ENCODE data around the gene INO80.
"Not testable (repeated sequence)": the region's sequence is repeated elsewhere in the genome, so short reads cannot be mapped to it uniquely, and the experiment has no call there.

Gene INO80, protein sequence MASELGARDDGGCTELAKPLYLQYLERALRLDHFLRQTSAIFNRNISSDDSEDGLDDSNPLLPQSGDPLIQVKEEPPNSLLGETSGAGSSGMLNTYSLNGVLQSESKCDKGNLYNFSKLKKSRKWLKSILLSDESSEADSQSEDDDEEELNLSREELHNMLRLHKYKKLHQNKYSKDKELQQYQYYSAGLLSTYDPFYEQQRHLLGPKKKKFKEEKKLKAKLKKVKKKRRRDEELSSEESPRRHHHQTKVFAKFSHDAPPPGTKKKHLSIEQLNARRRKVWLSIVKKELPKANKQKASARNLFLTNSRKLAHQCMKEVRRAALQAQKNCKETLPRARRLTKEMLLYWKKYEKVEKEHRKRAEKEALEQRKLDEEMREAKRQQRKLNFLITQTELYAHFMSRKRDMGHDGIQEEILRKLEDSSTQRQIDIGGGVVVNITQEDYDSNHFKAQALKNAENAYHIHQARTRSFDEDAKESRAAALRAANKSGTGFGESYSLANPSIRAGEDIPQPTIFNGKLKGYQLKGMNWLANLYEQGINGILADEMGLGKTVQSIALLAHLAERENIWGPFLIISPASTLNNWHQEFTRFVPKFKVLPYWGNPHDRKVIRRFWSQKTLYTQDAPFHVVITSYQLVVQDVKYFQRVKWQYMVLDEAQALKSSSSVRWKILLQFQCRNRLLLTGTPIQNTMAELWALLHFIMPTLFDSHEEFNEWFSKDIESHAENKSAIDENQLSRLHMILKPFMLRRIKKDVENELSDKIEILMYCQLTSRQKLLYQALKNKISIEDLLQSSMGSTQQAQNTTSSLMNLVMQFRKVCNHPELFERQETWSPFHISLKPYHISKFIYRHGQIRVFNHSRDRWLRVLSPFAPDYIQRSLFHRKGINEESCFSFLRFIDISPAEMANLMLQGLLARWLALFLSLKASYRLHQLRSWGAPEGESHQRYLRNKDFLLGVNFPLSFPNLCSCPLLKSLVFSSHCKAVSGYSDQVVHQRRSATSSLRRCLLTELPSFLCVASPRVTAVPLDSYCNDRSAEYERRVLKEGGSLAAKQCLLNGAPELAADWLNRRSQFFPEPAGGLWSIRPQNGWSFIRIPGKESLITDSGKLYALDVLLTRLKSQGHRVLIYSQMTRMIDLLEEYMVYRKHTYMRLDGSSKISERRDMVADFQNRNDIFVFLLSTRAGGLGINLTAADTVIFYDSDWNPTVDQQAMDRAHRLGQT (N-terminal part only)

DNA sequence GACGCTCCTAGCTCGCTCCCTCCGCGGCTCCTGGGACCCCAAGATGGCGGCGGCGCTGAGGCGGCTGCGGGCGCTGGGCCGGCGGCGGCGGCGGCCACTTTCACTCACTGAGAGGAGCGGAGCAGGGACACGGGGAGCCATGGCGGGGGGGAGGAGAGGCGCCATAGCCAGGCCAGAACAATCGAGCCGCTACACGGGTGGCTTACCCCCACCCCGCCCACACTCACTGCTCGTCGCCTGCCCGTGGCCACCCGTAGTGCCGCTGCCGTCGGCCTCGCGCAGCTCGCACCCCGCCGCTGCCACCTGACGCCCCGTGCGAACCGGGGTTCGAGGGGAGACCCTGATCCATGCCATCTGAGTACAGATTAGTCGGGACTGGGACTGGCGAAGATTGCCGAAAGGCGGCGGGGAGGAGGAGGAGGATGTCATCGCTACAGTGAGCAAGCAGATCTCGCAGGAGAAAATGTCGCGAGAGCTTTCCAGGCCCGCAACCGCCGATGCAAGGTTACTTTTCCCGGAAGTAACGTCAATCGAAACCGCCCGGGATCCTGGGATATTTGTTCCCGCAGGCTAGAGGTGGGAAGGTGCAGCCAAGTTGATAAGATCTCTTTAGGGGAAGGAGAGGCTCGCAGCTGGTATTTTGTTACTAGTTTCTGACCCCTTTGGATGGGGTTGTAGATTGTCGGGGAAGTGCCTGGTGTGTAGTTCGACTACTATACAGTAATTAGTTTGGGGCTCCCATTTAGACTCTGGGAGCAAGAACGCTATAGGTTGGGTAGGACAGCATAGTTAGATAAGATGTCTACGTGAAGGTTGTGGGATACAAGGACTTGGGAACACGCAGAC, at the start of gene INO80:
INO80 (minus strand) TSS at position 165 of the 846 bp plus-strand sequence. CDS start 19,970 bp downstream, outside the sequence.
- DNase-seq, result peak; percentile 94

DNA sequence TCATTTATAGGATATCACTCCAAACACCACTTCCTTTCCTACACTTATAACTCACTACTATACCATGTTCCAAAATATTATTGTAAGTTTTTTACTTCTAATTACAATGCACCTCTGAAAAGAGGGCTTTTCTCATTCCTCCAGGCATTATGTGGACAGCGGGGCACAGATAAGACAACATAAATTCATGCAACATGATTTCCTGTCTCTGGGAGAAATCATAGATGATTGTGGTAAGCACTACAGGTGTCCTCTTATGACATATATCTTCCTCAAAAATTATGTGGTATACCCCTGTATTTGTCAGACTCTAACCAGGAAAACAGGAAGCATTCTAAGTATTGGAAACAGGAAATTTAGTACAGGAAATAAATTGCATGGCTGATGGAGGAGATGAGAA, 45.7 kb upstream of the INO80 start:
- no peak for DNase-seq

DNA sequence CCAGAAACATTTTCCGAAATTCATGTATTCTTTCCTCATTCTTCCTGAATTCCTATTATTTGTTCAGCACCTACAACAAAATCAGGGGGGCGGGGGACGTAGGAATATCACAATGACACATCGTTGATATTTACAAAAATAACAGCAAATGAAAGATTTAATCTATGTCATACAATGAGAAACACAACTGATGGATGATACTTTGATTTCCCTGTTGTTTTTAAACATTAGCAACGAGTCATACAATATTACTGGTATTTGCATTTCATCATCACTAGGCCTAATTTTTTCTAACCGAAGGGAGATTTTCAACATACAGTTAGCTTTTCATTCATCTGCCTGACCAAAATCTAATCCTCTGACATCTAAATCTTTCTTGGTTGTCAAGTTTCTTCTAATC, 45.3 kb upstream of the INO80 start:
- DNase-seq, result no peak

DNA sequence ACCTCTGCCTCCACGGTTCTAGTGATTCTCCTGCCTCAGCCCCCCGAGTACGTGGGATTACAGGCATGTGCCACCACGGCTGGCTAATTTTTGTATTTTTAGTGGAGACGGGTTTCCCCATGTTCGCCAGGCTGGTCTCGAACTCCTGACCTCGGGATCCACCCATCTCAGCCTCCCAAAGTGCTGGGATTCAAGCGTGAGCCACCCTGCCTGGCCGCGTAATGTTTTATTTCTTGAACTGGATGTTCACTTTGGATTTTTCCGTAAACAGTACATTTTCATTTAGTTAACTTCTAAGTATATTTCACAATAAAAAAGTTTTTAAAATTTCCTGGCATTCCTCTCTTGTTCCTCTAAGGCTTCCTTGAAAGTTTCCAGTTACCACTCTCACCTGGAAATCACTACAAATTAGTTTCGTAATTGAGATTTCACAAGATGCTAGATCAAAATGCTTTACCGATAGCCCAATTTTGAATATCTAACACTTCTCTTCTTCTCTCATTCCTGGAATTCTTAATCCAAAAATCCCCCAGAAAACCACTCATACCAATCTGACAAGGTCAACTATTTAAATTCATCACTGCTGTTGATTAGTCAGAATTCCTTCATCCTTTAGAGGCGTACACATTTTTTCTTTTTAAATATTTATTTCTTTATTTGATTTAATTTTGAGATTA, 44.7 kb upstream of the INO80 start:
- no peak for DNase-seq

DNA sequence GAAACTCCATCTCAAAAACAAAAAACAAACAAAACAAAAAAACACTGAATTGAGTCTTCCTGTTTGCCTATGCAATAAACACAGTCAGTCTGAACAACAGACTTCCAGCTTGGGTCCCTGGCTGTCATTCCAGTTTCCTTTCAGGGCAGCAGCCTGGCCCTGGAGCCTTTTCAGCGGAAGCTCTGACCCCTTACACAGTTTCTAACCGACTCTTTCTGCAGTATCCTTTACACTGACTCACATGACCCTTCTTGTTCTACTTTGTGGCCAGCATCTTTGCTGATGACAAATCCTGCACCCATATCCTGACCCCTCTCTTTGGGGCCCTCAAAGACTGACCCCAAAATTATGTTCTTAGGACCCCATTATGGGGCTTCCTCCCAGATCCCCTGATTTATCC, 38.3 kb upstream of the INO80 start:
- no peak for DNase-seq

DNA sequence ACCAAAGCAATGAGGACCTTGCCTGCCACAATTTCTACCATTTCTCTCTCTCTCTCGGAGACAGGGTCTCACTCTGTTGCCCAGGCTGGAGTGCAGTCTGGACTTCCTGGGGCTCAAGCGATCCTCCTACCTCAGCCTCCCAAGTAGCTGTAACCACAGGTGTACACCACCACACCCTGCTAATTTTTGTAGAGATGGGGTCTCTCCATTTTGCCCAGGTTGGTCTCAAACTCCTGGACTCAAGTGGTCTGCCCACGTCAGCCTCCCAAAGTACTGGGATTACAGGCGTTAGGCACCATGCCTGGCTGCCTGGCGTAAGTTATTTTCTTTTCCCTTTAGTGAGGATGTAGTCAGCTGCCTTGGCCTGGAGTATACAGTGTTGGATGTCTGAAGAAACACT, 37.7 kb upstream of the INO80 start:
- no peak for DNase-seq

DNA sequence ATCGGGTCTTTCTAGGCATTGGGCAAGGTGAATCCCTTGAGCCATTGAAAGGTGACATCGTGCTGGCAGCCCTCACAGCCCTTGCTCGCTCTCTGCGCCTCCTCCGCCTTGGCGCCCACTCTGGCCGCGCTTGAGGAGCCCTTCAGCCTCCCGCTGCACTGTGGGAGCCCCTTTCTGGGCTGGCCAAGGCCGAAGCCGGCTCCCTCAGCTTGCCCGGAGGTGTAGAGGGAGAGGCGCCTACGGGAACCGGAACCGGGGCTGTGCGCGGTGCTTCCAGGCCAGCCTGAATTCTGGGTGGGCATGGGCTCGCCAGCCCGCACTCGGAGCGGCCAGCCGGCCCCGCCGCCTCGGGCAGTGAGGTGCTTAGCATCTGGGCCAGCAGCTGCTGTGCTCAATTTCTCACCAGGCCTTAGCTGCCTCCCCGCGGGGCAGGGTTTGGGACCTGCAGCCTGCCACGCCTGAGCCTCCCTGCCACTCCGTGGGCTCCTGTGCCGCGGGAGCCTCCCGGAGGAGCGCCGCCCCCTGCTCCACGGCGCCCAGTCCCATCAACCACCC, 35.4 kb upstream of the INO80 start:
- DNase-seq, result no peak

DNA sequence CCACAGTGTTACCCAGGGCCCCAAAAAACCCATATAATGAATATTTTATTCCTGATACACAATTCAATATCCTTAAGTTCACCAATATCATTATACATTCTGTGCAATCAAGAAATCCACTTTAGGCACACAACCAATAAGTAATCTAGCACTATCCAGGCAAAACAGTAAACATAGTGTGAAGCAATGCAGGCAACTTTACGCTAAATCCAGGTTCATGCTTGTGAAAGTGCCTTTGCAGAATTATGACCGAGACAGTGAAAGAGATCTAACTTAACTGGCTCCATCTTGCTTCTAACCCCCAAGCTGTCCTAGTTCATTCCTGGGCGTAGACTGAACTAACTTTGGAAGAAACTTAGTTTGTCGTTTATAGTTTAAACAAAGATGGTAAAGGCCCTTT, 34.2 kb upstream of the INO80 start:
- no peak for DNase-seq

DNA sequence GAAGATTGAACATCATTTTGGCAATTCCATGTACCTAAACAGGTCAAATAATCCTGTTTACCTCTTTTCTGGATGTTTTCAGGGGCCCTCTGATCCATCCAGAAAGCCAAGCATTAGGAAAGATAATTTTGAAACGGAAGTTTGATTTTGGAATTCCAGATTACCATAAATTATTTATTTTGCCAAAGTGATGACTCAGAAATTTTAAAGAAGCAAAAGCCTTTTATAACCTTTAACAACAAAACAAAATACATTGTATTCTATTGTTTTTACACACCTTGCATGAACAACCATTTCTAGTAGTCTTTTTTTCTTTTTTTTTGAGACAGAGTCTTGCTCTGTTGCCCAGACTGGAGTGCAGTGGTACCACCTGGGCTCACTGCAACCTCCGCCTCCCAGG, 32.0 kb upstream of the INO80 start:
- no peak for DNase-seq

DNA sequence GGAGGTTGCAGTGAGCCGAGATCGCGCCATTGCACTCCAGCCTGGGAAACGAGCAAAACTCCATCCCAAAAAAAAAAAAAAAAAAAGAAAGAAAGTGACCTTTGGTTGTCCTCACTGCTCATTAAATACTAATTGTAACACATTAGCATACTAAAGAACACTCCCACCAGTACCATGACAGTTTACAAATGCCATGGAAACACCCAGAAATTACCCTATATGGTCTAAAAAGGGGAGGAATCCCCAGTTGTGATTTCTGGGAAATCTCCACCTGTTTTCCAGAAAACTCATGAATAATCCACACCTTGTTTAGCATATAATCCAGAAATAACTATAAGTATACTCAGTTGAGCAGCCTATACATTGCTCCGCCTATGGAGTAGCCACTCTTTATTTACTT, 23.5 kb upstream of the INO80 start:
- no peak for DNase-seq

DNA sequence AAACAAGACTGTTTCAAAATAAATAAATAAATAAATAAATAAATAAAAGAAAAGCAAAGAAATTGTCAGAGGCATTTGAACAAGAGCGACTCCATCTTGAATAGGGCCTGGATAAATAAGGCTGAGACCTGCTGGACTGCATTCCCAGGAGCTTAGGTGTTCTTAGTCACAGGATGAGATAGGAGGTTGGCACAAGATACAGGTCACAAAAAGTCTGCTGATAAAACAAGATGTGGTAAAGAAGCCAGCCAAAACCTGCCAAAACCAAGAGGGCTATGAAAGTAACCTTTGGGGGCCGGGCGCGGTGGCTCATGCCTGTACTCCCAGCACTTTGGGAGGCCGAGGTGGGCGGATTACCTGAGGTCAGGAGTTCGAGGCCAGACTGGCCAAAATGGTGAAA, 23.0 kb upstream of the INO80 start:
- not testable (repeated sequence) for DNase-seq

DNA sequence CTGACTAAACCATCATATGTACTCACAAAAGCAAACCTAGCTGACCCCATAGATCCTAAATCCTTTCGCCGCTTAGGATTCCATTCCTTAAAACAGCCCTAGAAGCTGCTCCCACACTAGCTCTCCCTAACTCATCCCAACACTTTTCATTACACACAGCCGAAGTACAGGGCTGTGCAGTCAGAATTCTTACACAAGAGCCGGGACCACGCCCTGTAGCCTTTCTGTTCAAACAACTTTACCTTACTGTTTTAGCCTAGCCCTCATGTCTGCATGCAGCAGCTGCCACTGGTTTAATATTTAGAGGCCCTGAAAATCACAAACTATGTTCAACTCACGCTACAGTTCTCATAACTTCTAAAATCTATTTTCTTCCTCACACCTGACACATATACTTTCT, 19.5 kb upstream of the INO80 start:
- not testable (repeated sequence) for DNase-seq

DNA sequence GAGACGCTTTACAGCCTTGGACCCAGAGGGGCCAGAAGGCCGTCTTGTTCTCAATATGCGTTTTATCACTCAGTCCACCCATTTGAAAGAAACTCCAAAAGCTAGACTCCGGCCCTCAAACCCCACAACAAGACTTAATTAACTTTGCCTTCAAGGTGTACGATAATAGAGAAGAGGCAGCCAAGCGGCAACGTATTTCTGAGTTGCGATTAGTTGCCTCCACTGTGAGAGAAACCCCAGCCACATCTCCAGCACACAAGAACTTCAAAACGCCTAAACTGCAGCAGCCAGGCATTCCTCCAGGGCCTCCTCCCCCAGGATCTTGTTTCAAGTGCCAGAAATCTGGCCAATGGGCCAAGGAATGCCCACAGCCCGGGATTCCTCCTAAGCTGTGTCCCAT, 17.4 kb upstream of the INO80 start:
- no peak for DNase-seq

DNA sequence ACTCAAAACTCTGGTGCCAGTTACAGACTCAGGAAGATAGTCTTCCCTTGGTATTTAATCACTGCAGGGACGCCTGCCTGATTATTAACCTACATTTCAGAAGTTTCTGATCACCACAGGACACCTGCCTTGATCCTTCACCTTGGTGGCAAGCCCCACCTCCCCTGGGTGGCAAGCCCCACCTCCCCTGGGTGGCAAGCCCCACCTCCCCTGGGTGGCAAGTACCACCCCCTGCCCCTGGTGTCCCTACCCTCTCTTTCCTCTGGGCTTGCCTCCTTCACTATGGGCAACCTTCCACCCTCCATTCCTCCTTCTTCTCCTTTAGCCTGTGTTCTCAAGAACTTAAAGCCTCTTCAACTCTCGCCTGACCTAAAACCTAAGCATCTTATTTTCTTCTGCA, 16.0 kb upstream of the INO80 start:
- not testable (repeated sequence) for DNase-seq

DNA sequence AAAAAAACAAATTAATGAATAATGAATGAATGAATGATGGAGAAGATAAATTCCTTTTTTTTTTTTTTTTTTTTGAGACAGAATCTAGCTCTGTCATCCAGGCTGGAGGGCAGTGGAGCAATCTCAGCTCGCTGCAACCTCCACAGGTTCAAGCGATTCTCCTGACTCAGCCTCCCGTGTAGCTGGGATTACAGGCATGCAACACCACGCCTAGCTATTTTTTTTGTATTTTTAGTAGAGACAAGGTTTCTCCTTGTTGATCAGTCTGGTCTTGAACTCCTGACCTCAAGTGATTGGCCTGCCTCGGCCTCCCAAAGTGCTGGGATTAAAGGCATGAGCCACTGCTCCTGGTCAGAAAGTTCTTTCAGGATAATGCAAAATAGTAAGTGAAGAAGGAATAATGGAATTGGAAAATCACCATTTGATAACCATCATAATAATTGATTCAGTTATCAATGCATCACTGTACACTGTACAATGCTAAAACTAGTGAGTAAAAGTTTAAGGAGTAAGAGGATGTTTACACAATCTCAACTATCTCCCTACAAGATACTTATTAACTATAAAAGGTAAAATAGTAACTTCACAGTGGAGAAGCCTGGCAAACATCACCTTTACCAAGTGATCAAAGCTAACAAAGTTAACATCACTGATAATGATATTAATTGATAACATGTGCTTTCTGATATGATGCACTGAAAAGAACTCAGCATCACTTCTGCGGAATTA, 12.3 kb upstream of the INO80 start:
- no peak for DNase-seq

DNA sequence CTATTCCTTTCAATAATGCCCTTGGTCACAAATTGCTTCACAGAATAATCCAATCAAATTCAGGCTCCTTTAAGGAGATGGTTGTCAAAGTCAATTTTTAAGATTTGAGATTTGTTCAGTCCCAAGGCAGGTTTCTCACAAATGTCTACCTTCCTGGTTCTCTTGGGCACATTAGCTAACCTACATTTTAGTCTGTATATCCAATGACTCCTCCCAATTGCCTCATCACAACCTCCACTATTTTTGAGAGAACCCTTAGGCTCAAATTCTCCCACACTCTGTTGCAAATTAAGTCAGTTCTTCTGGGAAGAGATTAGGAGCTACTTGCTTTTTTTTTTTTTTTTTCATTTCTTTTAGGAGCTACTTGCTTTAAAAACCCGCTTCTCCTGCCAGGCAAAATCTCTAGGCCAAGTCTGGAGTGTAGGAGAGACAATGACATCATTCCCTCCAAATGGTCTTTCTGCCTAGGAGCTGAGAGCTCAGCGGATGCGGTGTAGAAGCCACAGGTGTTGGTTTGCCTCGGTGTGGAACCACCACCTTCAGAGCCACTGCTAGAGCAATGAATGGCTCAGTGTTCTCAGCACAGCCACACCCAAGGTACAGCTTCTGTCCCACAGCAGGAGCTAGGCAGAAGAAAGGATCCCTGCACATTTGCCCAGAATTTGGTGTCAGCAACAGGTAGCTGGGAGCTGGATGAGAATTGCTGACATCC, 10.0 kb upstream of the INO80 start:
- no peak for DNase-seq

DNA sequence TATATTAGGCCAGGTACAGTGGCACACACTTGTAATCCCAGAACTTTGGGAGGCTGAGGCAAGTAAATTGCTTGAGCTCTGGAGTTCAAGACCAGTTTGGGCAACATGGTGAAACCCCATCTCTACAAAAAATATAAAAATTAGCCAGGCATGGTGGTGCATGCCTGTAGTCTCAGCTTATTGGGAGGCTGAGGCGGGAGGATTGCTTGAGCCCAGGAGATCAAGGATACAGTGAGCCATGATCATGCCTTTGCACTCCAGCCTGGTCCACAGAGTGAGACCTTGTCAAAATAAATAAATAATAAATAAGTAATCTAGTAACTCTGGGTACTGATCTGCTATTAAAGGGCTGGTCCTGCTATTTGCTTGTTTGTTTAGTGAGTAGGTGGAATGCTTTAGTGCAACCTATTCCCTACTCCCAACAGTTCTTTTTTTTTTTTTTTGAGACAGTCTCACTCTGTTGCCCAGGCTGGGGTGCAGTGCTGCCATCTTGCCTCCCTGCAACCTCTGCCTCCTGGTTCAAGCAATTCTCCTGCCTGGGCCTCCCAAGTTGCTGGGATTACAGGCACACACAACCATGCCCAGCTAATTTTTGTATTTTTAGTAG, 9.1 kb upstream of the INO80 start:
- DNase-seq, result no peak

DNA sequence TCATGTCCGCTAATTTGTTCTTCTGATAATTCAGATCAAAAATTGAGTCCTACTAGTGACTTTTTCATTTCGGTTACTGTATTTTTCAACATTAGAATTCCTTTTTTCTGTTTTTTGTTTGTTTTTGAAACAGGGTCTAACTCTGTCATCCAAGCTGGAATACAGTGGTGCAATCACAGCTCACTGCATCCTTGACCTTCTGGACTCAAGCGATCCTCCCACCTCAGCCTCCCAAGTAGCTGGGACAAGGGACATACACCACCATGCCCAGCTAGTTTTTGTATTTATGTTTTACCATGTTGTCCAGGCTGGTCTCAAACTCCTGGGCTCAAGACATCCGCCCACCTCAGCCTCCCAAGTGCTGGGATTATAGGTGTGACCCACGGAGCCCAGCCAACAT, 8.0 kb upstream of the INO80 start:
- DNase-seq, result no peak

DNA sequence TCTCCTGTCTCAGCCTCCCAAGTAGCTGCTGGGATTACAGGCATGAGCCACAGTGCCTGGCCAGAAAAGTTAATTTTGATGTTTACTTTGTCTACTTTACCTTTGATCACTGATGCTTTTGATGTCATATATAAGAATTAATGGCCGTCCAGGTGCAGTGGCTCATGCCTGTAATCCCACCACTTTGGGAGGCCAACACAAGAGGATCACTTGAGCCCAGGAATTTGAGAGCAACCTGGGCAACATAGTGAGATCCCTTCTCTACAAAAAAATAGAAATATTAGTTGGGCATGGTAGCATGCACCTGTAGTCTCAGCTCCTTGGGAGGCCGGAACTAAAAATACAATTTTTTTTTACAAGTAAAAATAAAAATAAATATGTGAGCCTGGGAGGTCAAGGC, 6.8 kb upstream of the INO80 start:
- no peak for DNase-seq

DNA sequence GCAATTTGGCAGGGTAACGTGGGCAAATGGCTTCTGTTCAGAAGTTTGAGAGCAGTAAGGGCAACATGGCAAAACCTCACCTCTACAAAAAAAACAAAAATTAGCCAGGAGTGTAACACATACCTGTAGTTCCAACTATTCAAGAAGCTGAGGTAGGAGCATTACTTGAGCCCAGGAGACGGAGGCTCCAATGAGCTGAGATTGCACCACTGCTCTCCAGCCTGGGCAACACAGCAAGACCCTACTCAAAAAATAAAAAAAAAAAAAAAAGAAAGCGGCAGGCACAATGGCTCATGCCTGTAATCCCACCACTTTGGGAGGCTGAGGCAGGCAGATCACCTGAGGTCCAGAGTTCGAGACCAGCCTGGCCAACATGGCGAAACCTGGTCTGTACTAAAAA, 5.9 kb upstream of the INO80 start:
- DNase-seq, result no peak

Measured in NCI-H1048 (cell line).